A673 (cell line): ENCODE measurements around the gene DNAI1. TPM values are rescaled to one million over a fixed set of nuclear protein-coding genes. Genes with fewer than 3 reads are reported as not detected.

Experiments used
- BruUV-seq: library from RNA; stranded (reverse); fragments of 400-500 nt; replicated peaks from 2 replicates; lab custom pipeline; 2021; lab: Mats Ljungman, UMichigan
- CTCF ChIA-PET: fragments of 300-600 bp; sonication (Branson Sonifier 250); formaldehyde crosslinking; loops from one replicate; lab custom pipeline; 2022; ENCODE audit warnings: antibody characterized with exemption; lab: Charles Lee
- POLR2A ChIA-PET: fragments of 300-600 bp; sonication (Branson Sonifier 250); formaldehyde crosslinking; loops from one replicate; lab custom pipeline; 2022; ENCODE audit warnings: antibody characterized with exemption; ENCODE audit not compliant: low non-redundant PET; lab: Charles Lee
- DNase-seq: peaks from one replicate; pipeline ENCODE4 v3.0.0-alpha.2; 2015; ENCODE audit warnings: low spot score
- H3K27ac ChIP-seq: fragments of 200-600 bp; sonication (generic); 2 replicates; pipeline ENCODE4 v1.5.1; 2016; ENCODE audit warnings: mixed run types, low read depth, mild to moderate bottlenecking, mixed read lengths, antibody characterized with exemption, low read length; ENCODE audit not compliant: poor library complexity, severe bottlenecking
- H3K27me3 ChIP-seq: fragments of 200-600 bp; sonication (generic); replicated peaks from 2 replicates; pipeline ENCODE4 v1.6.1; 2017; ENCODE audit warnings: mixed run types, low read depth, mild to moderate bottlenecking, mixed read lengths, antibody characterized with exemption, low read length; ENCODE audit not compliant: insufficient read depth, poor library complexity
- H3K36me3 ChIP-seq: fragments of 200-600 bp; sonication (generic); 2 replicates; pipeline ENCODE4 v1.6.1; 2016; ENCODE audit warnings: mixed run types, mild to moderate bottlenecking, mixed read lengths, antibody characterized with exemption, low read length; ENCODE audit not compliant: insufficient read depth, poor library complexity, severe bottlenecking
- H3K4me1 ChIP-seq: fragments of 200-600 bp; sonication (generic); 2 replicates; pipeline ENCODE4 v1.6.1; 2017; ENCODE audit warnings: mixed run types, mild to moderate bottlenecking, mixed read lengths, antibody characterized with exemption, low read length; ENCODE audit not compliant: insufficient read depth, poor library complexity, severe bottlenecking
- H3K4me3 ChIP-seq: fragments of 200-600 bp; sonication (generic); 2 replicates; pipeline ENCODE4 v1.5.1; 2016; ENCODE audit warnings: low read depth, mixed run types, mild to moderate bottlenecking, mixed read lengths, low read length; ENCODE audit not compliant: poor library complexity, severe bottlenecking
- H3K9me3 ChIP-seq: fragments of 200-600 bp; sonication (generic); 2 replicates; pipeline ENCODE4 v1.6.1; 2016; ENCODE audit warnings: mixed run types, low read depth, mild to moderate bottlenecking, mixed read lengths, antibody characterized with exemption, low read length; ENCODE audit not compliant: poor library complexity, severe bottlenecking
- EZH2 ChIP-seq: fragments of 200-600 bp; sonication (generic); IDR thresholded peaks from 2 replicates; pipeline ENCODE4 v1.6.1; 2017; ENCODE audit warnings: borderline replicate concordance, low read depth, mild to moderate bottlenecking, mixed read lengths, antibody characterized with exemption, low read length; ENCODE audit not compliant: poor library complexity, severe bottlenecking
- intact Hi-C: fragments of 100-400 bp; cut with micrococcal nuclease; formaldehyde crosslinking; loops from one replicate; pipeline ENCODE4 v1.10.0; 2022; ENCODE audit not compliant: unreplicated experiment
- total RNA-seq: library from RNA; stranded (reverse); gene quantifications from 2 replicates; pipeline ENCODE4 v1.2.3, GENCODE V29; 2021
- TF ChIP-seq, protein P1 (sequence below): fragments of 300-800, 200-600 bp; sonication (generic); conservative IDR thresholded peaks from 2 replicates; pipeline ENCODE4 v1.5.1; 2017; ENCODE audit warnings: low read depth, mild to moderate bottlenecking, antibody characterized with exemption, low read length, moderate library complexity, mixed read lengths

Gene DNAI1
- total RNA-seq, 1 experiment from 2014 or later, result not detected

DNA sequence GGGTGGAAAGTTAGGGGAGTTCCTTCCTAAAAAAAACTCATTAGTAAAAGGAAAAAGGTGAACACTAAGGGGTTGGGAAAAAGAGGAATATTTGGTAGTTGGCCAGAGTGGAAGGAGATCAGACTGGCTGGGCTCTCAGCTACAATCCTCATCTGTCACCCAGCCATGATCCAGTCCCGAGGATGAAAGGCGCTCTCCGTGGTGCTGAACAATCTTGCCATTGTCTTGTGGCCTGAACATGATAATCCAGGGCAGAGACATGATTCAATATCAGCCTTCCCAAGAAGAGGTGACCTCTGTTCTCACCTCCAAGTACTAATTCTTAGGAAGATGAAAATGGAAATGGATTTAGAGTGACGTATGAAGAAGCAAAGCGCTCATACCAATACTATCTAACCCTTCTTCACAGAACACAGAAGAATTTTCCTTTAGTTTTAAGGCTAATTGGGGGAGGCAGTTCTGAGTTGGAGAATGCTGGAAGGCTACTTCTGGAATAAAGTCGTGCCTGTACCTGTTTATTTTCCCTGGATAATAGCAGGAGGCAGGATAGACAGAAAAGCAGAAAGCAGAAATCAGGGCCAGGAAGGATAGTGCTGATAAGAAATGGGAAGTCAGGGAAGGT lies 45.3 kb upstream of the DNAI1 start:
- POLR2A ChIA-PET, result no interaction called here
- CTCF ChIA-PET, result interaction anchor here (1.7 kb wide), 1 partner anchor 10 kb away, joined by 4 read pairs; no protein-coding TSS in a partner anchor
- intact Hi-C loops, result no loop called here
- H3K27me3 ChIP-seq, result no peaks in the 10 kb centered on the region
- peak; percentile 62 for DNase-seq
- peaks cover 5% of the 10 kb centered on the region for H3K4me1 ChIP-seq
- no peaks in the 10 kb centered on the region for H3K9me3 ChIP-seq
- TF ChIP-seq, protein P1, sequence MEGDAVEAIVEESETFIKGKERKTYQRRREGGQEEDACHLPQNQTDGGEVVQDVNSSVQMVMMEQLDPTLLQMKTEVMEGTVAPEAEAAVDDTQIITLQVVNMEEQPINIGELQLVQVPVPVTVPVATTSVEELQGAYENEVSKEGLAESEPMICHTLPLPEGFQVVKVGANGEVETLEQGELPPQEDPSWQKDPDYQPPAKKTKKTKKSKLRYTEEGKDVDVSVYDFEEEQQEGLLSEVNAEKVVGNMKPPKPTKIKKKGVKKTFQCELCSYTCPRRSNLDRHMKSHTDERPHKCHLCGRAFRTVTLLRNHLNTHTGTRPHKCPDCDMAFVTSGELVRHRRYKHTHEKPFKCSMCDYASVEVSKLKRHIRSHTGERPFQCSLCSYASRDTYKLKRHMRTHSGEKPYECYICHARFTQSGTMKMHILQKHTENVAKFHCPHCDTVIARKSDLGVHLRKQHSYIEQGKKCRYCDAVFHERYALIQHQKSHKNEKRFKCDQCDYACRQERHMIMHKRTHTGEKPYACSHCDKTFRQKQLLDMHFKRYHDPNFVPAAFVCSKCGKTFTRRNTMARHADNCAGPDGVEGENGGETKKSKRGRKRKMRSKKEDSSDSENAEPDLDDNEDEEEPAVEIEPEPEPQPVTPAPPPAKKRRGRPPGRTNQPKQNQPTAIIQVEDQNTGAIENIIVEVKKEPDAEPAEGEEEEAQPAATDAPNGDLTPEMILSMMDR, result no peak
- no peak for TF ChIP-seq EZH2
- H3K36me3 ChIP-seq, result no peaks in the 10 kb centered on the region
- no TSS peak for BruUV-seq
- H3K4me3 ChIP-seq, result no peak overlapping the region
- H3K27ac ChIP-seq, result no peak overlapping the region

DNA sequence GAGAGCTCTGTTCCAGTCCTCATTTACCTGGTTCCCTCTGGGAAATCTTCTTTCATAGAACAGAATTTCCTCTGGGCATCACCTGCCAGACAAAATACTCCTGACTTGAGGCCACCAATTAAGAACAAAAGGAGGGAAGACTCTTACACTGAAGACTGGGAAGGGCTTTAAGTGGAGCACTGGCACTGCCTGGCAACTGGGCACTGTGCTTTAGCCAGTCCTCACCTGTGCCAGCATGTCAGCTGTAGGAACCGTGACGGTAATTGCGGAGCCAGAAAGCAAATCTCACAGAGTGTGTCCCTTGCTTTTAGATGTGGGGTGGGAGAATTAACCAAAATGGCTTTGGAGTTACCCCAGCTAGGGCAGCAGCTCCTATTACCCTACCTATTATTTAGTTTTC lies 40.9 kb upstream of the DNAI1 start:
- H3K27me3 ChIP-seq, result no peaks in the 10 kb centered on the region
- TF ChIP-seq EZH2, result no peak
- TF ChIP-seq, protein P1, result no peak
- DNase-seq, result no peak
- no peaks in the 10 kb centered on the region for H3K36me3 ChIP-seq
- ChIA-PET CTCF (interaction anchor here (0.6 to 0.7 kb wide), 3 partner anchors 13 to 472 kb away, joined by 4 to 7 read pairs (median 5); no protein-coding TSS in a partner anchor), POLR2A (no interaction called here)
- H3K27ac ChIP-seq, result no peak overlapping the region
- no peaks in the 10 kb centered on the region for H3K9me3 ChIP-seq
- BruUV-seq, result no TSS peak
- H3K4me1 ChIP-seq, result no peaks in the 10 kb centered on the region
- no peak overlapping the region for H3K4me3 ChIP-seq
- intact Hi-C loops, result loop anchor here (5.0 kb wide), 1 partner anchor 85 kb away; no protein-coding TSS in a partner anchor

DNA sequence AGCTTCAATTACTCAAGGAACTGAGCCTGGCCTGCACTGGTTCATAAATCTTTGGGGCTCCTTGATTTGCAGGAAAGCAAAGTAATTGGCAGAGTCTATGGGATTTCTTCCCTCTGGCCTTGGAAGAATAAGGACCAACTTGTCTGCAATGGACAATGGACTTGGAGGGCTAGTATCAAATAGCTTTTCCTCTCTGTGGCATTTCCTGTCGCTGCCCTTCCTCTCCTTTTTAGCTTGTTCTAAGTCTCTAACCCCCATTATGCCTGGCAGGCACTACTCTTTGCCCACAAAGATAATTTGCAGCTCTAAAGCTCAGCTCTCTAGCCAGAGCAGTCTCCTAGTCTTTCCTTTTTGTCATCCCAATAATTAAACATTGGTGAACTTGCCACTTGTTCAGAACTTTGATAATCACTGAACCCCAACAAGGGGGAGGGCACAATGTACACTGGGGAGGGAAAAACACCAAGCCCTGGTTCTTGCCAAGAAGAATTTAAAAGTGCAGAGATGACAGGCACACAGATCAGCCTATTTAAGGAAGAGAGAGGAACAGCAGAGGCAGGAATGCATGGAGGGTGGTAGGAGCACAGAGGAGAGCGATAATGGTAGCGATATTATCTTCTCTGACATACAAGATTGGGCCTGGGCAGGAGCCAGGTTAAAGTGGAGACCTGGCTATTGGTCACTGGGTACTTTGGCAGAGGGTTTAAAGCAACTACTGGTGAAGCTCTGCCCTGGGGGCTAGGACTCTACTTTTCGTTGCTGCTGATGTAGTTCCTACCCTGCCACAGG lies 38.7 kb upstream of the DNAI1 start:
- intact Hi-C loops, result loop anchor here (5.0 kb wide), 1 partner anchor 82 kb away; no protein-coding TSS in a partner anchor
- CTCF ChIA-PET, result no interaction called here
- POLR2A ChIA-PET, result no interaction called here
- no TSS peak for BruUV-seq
- no peaks in the 10 kb centered on the region for H3K36me3 ChIP-seq
- no peaks in the 10 kb centered on the region for H3K9me3 ChIP-seq
- TF ChIP-seq, protein P1, result no peak
- TF ChIP-seq EZH2, result no peak
- no peak for DNase-seq
- no peak overlapping the region for H3K4me3 ChIP-seq
- H3K4me1 ChIP-seq, result no peaks in the 10 kb centered on the region
- no peak overlapping the region for H3K27ac ChIP-seq
- H3K27me3 ChIP-seq, result no peaks in the 10 kb centered on the region
